Ovary (tissue), 9 donors: Measurements from ENCODE around the gene DIABLO. TPM values are rescaled to one million over a fixed set of nuclear protein-coding genes. Genes with fewer than 3 reads are reported as not detected.
A peak's percentile ranks its signal among the peaks of the same experiment; 100 is the strongest.

Experiments
- DNase-seq, 5 donors: peaks; one replicate each; pipeline ENCODE4 v3.0.0-alpha.2; 2019 to 2020
- H3K27ac ChIP-seq, 2 donors: fragments of 200-600 bp; one replicate each; pipeline versions ENCODE4 v1.5.1 to v1.8.0; 2019 to 2022
- H3K27me3 ChIP-seq: fragments of 200-600 bp; one replicate; pipeline ENCODE4 v1.8.0; 2022
- H3K36me3 ChIP-seq: fragments of 200-600 bp; sonication (generic); one replicate; pipeline ENCODE4 v1.5.1; 2019
- H3K4me1 ChIP-seq: one replicate; pipeline ENCODE4 v1.8.1; 2013; ENCODE audit warnings: mild to moderate bottlenecking, moderate library complexity; ENCODE audit not compliant: insufficient read depth
- H3K4me3 ChIP-seq: fragments of 200-600 bp; sonication (generic); one replicate; pipeline ENCODE4 v1.5.1; 2017
- H3K9me3 ChIP-seq, 2 donors: fragments of 200-600 bp in 1 of 2; sonication (generic) in 1 of 2; one replicate each; pipeline versions ENCODE4 v1.5.1 to v1.8.1; 2013 to 2019; ENCODE audit warnings: mild to moderate bottlenecking in 1 of 2, moderate library complexity in 1 of 2
- EP300 ChIP-seq: sonication (generic); formaldehyde crosslinking; IDR thresholded peaks from one replicate; pipeline ENCODE4 v1.6.1; 2017; ENCODE audit warnings: antibody characterized with exemption
- POLR2A ChIP-seq: fragments of 450-650 bp; IDR thresholded peaks from one replicate; pipeline ENCODE4 v1.6.1; 2017; ENCODE audit warnings: antibody characterized with exemption, mild to moderate bottlenecking, moderate library complexity
- WGBS, 3 donors: extraction: QIAGEN DNeasy Blood & Tissue Kit in 1 of 3; methylation state at CpG; one replicate each; pipeline versions ENCODE4 v1.1.5 to v1.1.7; 2013 to 2017; 5-methylcytosine and 5-hydroxymethylcytosine counted together
- intact Hi-C, 4 donors: fragments of 100-400 bp; cut with DNase I; formaldehyde crosslinking; loops; one replicate each; pipeline versions ENCODE4 v1.11.0 to v1.15.1; 2022 to 2023
- polyA plus RNA-seq, 2 donors: library from polyadenylated mRNA; stranded (reverse); fragments of 200-250 nt in 1 of 2; fragments of 350-450 nt in 1 of 2; fragmentation: Illumina TruSeq in 1 of 2; extraction: RNeasy Lipid Tissue Mini Kit (QIAGEN cat#74804) in 1 of 2; gene quantifications; one replicate each; pipeline ENCODE4 v1.2.3, GENCODE V29; 2013 to 2014
- total RNA-seq, 7 donors: library from RNA; depleted of rRNA in 2 of 7; stranded (reverse); fragments of >200 nt in 2 of 7; fragmentation: NEBNext Ultra II Directional in 3 of 7; extraction: Animal tissue kit (Norgen Biotek cat#: 25700) in 3 of 7; gene quantifications; one replicate each; pipeline versions ENCODE4 v1.1.0 to v1.2.4, GENCODE V29; 2016 to 2023
- TF ChIP-seq, protein P1 (sequence below), 3 donors: fragments of 450-650 bp in 2 of 3; fragments of 200-600 bp in 1 of 3; IDR thresholded peaks; one replicate each; pipeline versions ENCODE4 v1.5.1 to v1.8.0; 2016 to 2022; ENCODE audit warnings: antibody characterized with exemption in 3 of 3, mild to moderate bottlenecking in 1 of 3
- donor health status: DM: no; HTN: no; CAD: no; lungs with moderate emphysema.
- donor health status: DM: no; HTN: no; CAD: no.
- donor health status: Bipolar disorder and iron deficiency.
- donor health status: DM: yes; HTN: yes; CAD: no.
- donor health status: DM: no; HTN: no; CAD: no.
- donor health status: DM: yes; HTN: yes; CAD: no.

The DIABLO gene
- total and polyA plus RNA-seq, 9 donors, result 35.9 to 92.1 (median 41.1) TPM

- peak in 1 of 5 donors; percentile 33 for DNase-seq
- H3K4me1 ChIP-seq, result no peaks in the 10 kb centered on the region
- intact Hi-C loops, result no loop called here
- H3K4me3 ChIP-seq, result no peak overlapping the region
- WGBS, 3 donors, result 68 to 72% (median 70%) methylated on average over 18 of the region's 18 CpGs
- TF ChIP-seq, protein P1, sequence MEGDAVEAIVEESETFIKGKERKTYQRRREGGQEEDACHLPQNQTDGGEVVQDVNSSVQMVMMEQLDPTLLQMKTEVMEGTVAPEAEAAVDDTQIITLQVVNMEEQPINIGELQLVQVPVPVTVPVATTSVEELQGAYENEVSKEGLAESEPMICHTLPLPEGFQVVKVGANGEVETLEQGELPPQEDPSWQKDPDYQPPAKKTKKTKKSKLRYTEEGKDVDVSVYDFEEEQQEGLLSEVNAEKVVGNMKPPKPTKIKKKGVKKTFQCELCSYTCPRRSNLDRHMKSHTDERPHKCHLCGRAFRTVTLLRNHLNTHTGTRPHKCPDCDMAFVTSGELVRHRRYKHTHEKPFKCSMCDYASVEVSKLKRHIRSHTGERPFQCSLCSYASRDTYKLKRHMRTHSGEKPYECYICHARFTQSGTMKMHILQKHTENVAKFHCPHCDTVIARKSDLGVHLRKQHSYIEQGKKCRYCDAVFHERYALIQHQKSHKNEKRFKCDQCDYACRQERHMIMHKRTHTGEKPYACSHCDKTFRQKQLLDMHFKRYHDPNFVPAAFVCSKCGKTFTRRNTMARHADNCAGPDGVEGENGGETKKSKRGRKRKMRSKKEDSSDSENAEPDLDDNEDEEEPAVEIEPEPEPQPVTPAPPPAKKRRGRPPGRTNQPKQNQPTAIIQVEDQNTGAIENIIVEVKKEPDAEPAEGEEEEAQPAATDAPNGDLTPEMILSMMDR (IDR thresholded peaks at IDR 0.05), result no peak
- TF ChIP-seq EP300, result no peak
- no peak for TF ChIP-seq POLR2A
- no peak overlapping the region for H3K27ac ChIP-seq
- H3K36me3 ChIP-seq, result no peaks in the 10 kb centered on the region
- H3K27me3 ChIP-seq, result no peaks in the 10 kb centered on the region
- H3K9me3 ChIP-seq, result no peaks in the 10 kb centered on the region
These were observed 34.8 kb downstream of the DIABLO start for GRCh38 chr12:122190842-122191668.

GRCh38 chr12:122189626-122190475 lies 36.0 kb downstream of the DIABLO start:
- no peaks in the 10 kb centered on the region for H3K9me3 ChIP-seq
- no peak overlapping the region for H3K27ac ChIP-seq
- H3K4me1 ChIP-seq, result no peaks in the 10 kb centered on the region
- H3K27me3 ChIP-seq, result no peaks in the 10 kb centered on the region
- no peak overlapping the region for H3K4me3 ChIP-seq
- DNase-seq, result no peak
- H3K36me3 ChIP-seq, result no peaks in the 10 kb centered on the region
- TF ChIP-seq EP300 (no peak), POLR2A (no peak)
- TF ChIP-seq, protein P1 (IDR thresholded peaks at IDR 0.05), result no peak
- WGBS, 3 donors, result 83 to 84% (median 83%) methylated on average over 34 of the region's 34 CpGs
- intact Hi-C loops, result no loop called here

DNA sequence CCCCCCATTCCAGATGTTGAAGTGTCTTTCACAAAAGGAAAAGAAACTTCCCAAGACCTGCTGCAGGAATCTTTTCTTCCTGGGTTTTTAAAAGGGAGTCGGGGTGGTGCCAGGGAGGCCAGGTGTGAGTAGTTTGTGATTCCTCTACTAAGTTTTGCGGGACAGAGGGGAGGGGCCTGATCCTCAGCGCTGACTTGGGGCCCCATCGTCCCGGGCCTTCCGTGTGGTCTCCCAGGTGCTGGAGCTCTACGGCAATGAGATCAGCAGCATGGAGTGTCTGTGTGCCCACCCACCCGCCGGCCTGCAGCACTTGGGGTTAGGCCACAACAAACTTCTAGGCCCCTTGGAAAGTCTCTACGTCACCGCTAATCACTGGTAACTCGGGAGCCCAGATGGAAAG lies 38.4 kb downstream of the DIABLO start:
- no peak for TF ChIP-seq POLR2A
- no peak for TF ChIP-seq EP300
- TF ChIP-seq, protein P1 (IDR thresholded peaks at IDR 0.05), result no peak
- Histone ChIP-seq H3K27ac (no peak overlapping the region), H3K27me3 (no peaks in the 10 kb centered on the region), H3K4me1 (no peaks in the 10 kb centered on the region), H3K36me3 (no peaks in the 10 kb centered on the region), H3K4me3 (no peak overlapping the region), H3K9me3 (no peaks in the 10 kb centered on the region)
- intact Hi-C loops, result no loop called here
- no peak for DNase-seq
- 61 to 65% (median 62%) methylated on average over 12 of the region's 12 CpGs for WGBS, 3 donors

DNA sequence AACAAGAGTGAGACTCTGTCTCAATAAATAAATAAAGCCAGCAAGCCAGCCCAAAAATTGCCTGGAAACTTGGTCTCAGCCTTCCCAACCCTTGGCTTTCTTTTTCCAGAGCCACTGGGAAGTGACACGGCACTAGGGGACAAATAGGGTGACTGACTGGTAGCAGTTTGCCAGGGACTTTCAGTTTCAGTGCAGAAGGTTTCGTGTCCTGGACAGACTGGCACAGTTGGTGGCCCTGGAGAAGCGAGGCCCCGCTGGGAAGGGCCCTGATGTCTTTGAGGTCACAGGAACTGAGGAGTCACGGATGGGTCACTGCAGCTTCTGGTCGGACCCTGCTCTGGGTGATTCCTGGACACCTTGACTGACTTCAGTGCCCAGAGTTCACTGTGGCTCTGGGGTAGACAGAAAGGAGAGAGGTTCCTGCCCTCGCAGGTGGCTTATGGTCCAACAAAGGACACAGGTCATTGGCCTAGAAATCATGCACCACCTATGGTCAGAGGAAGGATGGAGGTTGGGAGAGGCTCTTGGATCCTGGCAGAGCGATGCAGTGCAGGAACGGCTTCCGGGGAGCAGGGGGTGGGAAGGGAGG lies 40.3 kb downstream of the DIABLO start:
- Histone ChIP-seq H3K27ac (no peak overlapping the region), H3K4me3 (no peak overlapping the region), H3K4me1 (no peaks in the 10 kb centered on the region), H3K36me3 (no peaks in the 10 kb centered on the region), H3K27me3 (no peaks in the 10 kb centered on the region), H3K9me3 (no peaks in the 10 kb centered on the region)
- WGBS, 3 donors, result 89 to 90% (median 89%) methylated on average over 10 of the region's 10 CpGs
- DNase-seq, result no peak
- TF ChIP-seq, protein P1 (IDR thresholded peaks at IDR 0.05), result no peak
- TF ChIP-seq POLR2A (no peak), EP300 (no peak)
- intact Hi-C loops, result no loop called here
